ENCODE data around the gene PIK3C2G.

Gene PIK3C2G

GRCh38 chr12:18446061-18446644 lies 184.8 kb downstream of the PIK3C2G start:
- no peak for DNase-seq (ENCODE audit: low read depth)
- H3K4me3 ChIP-seq (ENCODE audit: low read depth, low read length) = no peak overlapping the region
- TF ChIP-seq, protein P1, sequence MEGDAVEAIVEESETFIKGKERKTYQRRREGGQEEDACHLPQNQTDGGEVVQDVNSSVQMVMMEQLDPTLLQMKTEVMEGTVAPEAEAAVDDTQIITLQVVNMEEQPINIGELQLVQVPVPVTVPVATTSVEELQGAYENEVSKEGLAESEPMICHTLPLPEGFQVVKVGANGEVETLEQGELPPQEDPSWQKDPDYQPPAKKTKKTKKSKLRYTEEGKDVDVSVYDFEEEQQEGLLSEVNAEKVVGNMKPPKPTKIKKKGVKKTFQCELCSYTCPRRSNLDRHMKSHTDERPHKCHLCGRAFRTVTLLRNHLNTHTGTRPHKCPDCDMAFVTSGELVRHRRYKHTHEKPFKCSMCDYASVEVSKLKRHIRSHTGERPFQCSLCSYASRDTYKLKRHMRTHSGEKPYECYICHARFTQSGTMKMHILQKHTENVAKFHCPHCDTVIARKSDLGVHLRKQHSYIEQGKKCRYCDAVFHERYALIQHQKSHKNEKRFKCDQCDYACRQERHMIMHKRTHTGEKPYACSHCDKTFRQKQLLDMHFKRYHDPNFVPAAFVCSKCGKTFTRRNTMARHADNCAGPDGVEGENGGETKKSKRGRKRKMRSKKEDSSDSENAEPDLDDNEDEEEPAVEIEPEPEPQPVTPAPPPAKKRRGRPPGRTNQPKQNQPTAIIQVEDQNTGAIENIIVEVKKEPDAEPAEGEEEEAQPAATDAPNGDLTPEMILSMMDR (IDR thresholded peaks at IDR 0.05; ENCODE audit: control insufficient read depth, extremely low read depth, insufficient read depth) = no peak

DNA sequence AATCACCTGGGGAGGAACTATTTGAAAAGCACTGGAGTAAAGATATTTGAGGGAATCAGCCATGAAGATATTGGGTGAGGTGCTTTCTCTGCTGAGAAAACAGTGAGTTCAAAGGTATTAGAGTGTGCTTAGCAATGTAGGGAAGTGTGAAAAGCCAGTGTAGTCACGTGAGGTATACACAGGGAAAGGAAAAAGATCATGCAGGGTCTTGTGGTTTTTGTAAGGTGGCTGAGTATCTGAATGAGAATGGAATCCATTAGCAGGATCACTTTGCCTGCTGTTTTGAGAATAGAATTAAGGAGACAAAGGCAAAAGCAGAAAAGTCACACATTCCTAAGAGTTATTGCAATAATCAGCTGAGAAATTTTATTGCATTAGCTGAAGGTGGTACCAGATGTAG lies 193.0 kb downstream of the PIK3C2G start:
- H3K4me3 ChIP-seq (ENCODE audit: low read depth, low read length) = no peak overlapping the region
- no peak for DNase-seq (ENCODE audit: low read depth)
- TF ChIP-seq, protein P1 (IDR thresholded peaks at IDR 0.05; ENCODE audit: control insufficient read depth, extremely low read depth, insufficient read depth) = no peak

DNA sequence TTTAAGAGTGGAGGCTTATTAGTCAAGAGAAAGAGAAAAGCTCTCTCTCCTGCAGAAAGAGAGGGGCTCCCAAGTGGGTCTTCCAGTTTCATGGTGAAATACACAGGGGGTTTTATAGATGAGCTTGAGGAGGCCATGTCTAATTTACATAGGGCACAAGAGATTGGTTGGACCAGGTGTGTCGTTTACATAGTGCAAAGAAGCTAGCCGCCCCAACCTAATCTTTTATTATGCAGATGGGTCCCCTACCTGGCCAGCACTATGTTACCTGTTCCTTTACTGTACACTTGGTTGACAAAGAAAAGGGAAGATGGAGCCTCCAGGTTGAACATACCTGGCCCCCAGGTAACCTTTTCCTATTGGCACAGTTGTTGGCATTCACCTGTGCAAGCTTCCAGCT lies 195.0 kb downstream of the PIK3C2G start:
- TF ChIP-seq, protein P1 (IDR thresholded peaks at IDR 0.05; ENCODE audit: control insufficient read depth, extremely low read depth, insufficient read depth) = no peak
- H3K4me3 ChIP-seq (ENCODE audit: low read depth, low read length) = no peak overlapping the region
- DNase-seq (ENCODE audit: low read depth) = no peak

DNA sequence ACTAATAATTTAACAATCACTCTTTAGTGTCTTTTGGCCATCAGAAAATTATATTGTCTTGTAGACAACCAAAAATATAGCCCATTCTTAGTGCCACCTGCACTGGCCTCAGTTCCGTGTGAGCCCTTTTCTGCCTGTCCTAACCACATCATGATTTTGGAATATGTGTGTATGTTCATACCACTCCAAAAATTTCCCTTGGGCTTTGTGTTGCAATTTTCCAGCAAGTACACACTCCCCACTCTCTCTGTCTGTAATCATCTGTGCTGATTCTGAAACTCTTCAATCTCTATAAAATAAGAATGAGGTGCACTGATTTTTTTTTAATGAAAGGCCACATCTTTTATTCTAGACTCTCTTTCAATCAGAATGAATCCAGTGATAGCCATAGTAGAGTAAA lies 196.0 kb downstream of the PIK3C2G start:
- TF ChIP-seq, protein P1 (IDR thresholded peaks at IDR 0.05; ENCODE audit: control insufficient read depth, extremely low read depth, insufficient read depth) = no peak
- H3K4me3 ChIP-seq (ENCODE audit: low read depth, low read length) = no peak overlapping the region
- DNase-seq (ENCODE audit: low read depth) = no peak

GRCh38 chr12:18461758-18462157 lies 200.4 kb downstream of the PIK3C2G start:
- DNase-seq (ENCODE audit: low read depth) = no peak
- TF ChIP-seq, protein P1 (IDR thresholded peaks at IDR 0.05; ENCODE audit: control insufficient read depth, extremely low read depth, insufficient read depth) = no peak
- no peak overlapping the region for H3K4me3 ChIP-seq (ENCODE audit: low read depth, low read length)

DNA sequence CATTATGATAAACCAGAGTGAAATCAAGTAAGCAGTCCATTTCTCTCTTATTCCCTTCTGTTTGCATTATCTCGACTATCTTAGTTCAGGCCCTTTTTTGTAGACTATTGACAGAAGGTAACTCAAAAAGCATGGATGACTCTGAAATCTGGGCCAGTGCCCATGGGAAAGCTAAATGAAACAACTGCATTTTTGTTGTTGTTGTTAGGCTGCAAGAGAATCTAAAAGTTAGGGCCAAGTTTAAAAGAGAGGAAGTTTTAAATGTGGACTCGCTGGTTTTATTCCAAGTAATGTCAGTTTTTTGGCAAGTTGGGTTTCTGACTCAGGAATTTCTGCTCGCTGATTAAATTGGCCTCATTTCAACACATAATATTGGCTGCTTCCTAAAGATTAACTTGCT lies 201.1 kb downstream of the PIK3C2G start:
- no peak for DNase-seq (ENCODE audit: low read depth)
- TF ChIP-seq, protein P1 (IDR thresholded peaks at IDR 0.05; ENCODE audit: control insufficient read depth, extremely low read depth, insufficient read depth) = no peak

DNA sequence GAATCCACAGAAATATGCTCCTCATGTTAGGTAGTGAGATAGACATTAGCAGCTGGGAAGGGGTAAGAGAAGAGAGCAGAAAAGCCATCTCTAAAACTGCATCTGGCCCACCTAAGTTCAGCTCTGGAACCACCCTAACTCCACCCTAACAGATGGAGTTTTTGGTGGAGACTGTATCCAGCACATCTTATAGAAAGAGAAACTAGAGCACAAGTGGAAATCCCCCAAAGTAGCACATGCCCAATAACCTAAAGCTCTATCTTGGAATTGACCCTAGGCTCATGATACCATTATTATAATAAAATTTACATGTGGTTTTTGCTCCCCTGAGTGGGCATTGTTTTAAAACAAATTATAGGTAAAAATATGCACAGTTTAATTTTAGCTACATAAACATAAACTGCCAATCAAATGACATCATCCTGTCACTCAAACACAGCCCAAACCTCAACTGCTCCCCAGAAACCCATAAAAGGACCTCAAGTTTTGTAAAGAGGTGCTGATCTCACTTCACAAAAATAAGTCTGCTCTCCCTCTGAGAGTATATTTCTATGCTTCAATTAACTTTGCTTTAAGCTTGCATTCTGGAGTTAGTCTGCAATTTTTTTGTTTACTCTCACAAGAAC lies 206.4 kb downstream of the PIK3C2G start:
- TF ChIP-seq, protein P1 (IDR thresholded peaks at IDR 0.05; ENCODE audit: control insufficient read depth, extremely low read depth, insufficient read depth) = no peak
- no peak overlapping the region for H3K4me3 ChIP-seq (ENCODE audit: low read depth, low read length)
- no peak for DNase-seq (ENCODE audit: low read depth)

More for the DNA sequence above, 201.1 kb downstream of the PIK3C2G start:
- H3K4me3 ChIP-seq (ENCODE audit: low read depth, low read length) = no peak overlapping the region

All from LNCaP clone FGC (cell line).